Thyroid gland (tissue), 4 donors: ENCODE results near the gene KLF13. TPM values are rescaled to one million over a fixed set of nuclear protein-coding genes. Genes with fewer than 3 reads are reported as not detected.

Experiments
- DNase-seq, 2 donors: peaks; one replicate each; pipeline ENCODE4 v3.0.0-alpha.2; 2019
- H3K27ac ChIP-seq, 3 donors: fragments of 200-600 bp; sonication (generic); 1 replicate in 2 of 3; 2 replicates in 1 of 3; pipeline ENCODE4 v1.5.1; 2016 to 2019; ENCODE audit warnings: mild to moderate bottlenecking in 1 of 3, moderate library complexity in 1 of 3
- H3K27me3 ChIP-seq: fragments of 200-600 bp; sonication (generic); one replicate; pipeline ENCODE4 v1.5.1; 2019
- H3K36me3 ChIP-seq, 2 donors: fragments of 200-600 bp; sonication (generic); one replicate each; pipeline ENCODE4 v1.5.1; 2016 to 2019
- H3K4me1 ChIP-seq, 2 donors: fragments of 200-600 bp; sonication (generic); one replicate each; pipeline ENCODE4 v1.5.1; 2017 to 2019
- H3K4me3 ChIP-seq, 3 donors: fragments of 200-600 bp; sonication (generic); replicated peaks in 1 of 3; 1 replicate in 2 of 3; 2 replicates in 1 of 3; pipeline ENCODE4 v1.5.1; 2016; ENCODE audit warnings: mild to moderate bottlenecking in 1 of 3
- H3K9me3 ChIP-seq: fragments of 200-600 bp; sonication (generic); one replicate; pipeline ENCODE4 v1.5.1; 2017
- POLR2A ChIP-seq, 2 donors: fragments of 450-650 bp; IDR thresholded peaks; one replicate each; pipeline ENCODE4 v1.6.1; 2017; ENCODE audit warnings: antibody characterized with exemption in 2 of 2, mild to moderate bottlenecking in 2 of 2, moderate library complexity in 1 of 2
- WGBS, 2 donors: methylation state at CpG; one replicate each; pipeline ENCODE4 v1.1.5; 2017; 5-methylcytosine and 5-hydroxymethylcytosine counted together
- intact Hi-C: fragments of 100-400 bp; cut with DNase I; formaldehyde crosslinking; loops from one replicate; pipeline ENCODE4 v1.15.1; 2023
- total RNA-seq, 4 donors: library from RNA; depleted of rRNA; stranded (reverse); fragments of >200 nt; gene quantifications; one replicate each; pipeline ENCODE4 v1.2.3, GENCODE V29; 2016
- TF ChIP-seq, protein P1 (sequence below), 6 experiments: fragments of 200-600 bp in 3 of 6; fragments of 450-650 bp in 3 of 6; sonication (generic) in 3 of 6; IDR thresholded peaks; one replicate each; pipeline ENCODE4 v1.5.1; 2016 to 2019; ENCODE audit warnings: antibody characterized with exemption in 6 of 6, mild to moderate bottlenecking in 2 of 6, inconsistent platforms in 1 of 6, moderate library complexity in 1 of 6

Gene KLF13
- total RNA-seq, 4 donors from 2014 or later, result 84.0 to 117 (median 97.6) TPM

DNA sequence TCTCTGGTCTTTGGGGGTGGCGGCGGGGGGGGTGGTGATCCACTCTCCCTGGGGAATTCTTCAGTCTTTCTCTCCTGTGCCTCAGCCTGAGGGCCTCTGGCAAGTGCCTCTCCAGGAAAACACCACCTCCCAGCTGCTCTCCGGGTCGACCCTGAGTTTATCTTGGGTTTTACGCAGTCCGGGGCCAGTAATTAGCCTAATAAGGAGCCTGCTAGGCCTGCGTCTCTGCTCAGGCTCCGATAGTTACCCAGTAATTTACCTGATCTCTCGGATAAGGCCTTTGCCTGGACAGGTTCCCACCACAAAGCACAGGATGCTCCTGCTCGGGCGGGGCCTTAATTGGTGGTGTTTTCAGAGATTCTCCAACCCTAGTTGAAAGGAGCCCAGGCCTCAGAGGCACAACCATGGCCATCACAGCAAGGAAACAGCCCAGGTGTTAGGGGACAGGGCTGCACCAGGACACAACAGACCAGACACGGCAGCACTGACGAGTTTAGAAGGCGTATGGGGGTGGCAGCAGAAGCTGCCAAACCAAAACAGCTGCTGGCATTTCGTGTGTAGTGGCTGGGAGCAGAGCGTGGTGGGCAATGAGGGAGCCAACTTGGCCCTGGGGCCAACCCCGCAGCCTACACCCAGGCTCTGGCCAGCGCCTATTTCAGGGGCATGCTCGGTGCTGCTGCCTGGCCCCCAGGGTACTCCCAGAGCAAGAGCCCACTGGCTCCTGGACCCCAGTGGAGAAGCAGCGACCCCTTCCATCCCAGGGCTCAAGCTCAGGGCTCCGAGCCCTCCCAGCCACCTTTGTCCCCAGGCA lies 71.4 kb downstream of the KLF13 start:
- intact Hi-C loops, result loop anchor here (5.0 to 10.0 kb wide), 2 partner anchors 34 to 87 kb away; no protein-coding TSS in a partner anchor
- Histone ChIP-seq H3K4me1 (peaks cover 14 to 47% of the 10 kb centered on the region in 2 donors), H3K27ac (peak overlapping the region; percentile 68 to 84 (median 83)), H3K9me3 (no peaks in the 10 kb centered on the region), H3K36me3 (no peaks in the 10 kb centered on the region), H3K27me3 (no peaks in the 10 kb centered on the region), H3K4me3 (no peak overlapping the region)
- no peak for TF ChIP-seq POLR2A (IDR thresholded peaks at IDR 0.05)
- TF ChIP-seq, protein P1, sequence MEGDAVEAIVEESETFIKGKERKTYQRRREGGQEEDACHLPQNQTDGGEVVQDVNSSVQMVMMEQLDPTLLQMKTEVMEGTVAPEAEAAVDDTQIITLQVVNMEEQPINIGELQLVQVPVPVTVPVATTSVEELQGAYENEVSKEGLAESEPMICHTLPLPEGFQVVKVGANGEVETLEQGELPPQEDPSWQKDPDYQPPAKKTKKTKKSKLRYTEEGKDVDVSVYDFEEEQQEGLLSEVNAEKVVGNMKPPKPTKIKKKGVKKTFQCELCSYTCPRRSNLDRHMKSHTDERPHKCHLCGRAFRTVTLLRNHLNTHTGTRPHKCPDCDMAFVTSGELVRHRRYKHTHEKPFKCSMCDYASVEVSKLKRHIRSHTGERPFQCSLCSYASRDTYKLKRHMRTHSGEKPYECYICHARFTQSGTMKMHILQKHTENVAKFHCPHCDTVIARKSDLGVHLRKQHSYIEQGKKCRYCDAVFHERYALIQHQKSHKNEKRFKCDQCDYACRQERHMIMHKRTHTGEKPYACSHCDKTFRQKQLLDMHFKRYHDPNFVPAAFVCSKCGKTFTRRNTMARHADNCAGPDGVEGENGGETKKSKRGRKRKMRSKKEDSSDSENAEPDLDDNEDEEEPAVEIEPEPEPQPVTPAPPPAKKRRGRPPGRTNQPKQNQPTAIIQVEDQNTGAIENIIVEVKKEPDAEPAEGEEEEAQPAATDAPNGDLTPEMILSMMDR (IDR thresholded peaks at IDR 0.05), result no peak
- 81% methylated on average over 17 to 21 of the region's 21 CpGs for WGBS, 2 donors
- DNase-seq, result no peak

- WGBS, 2 donors, result 90 to 97% methylated on average over 6 of the region's 10 CpGs
- no peak for DNase-seq
- Histone ChIP-seq H3K27me3 (no peaks in the 10 kb centered on the region), H3K9me3 (no peaks in the 10 kb centered on the region), H3K27ac (peak overlapping the region in 1 of 3 donors; percentile 83), H3K4me3 (no peak overlapping the region), H3K36me3 (no peaks in the 10 kb centered on the region), H3K4me1 (peaks cover 11 to 44% of the 10 kb centered on the region in 2 donors)
- no peak for TF ChIP-seq POLR2A (IDR thresholded peaks at IDR 0.05)
- TF ChIP-seq, protein P1 (IDR thresholded peaks at IDR 0.05), result no peak
- intact Hi-C loops, result loop anchor here (5.0 to 10.0 kb wide), 2 partner anchors 34 to 86 kb away; no protein-coding TSS in a partner anchor
These were observed 72.2 kb downstream of the KLF13 start for GRCh38 chr15:31398677-31399301.

GRCh38 chr15:31399544-31400171 lies 73.0 kb downstream of the KLF13 start:
- TF ChIP-seq, protein P1 (IDR thresholded peaks at IDR 0.05), result no peak
- TF ChIP-seq POLR2A (IDR thresholded peaks at IDR 0.05), result no peak
- Histone ChIP-seq H3K9me3 (no peaks in the 10 kb centered on the region), H3K27ac (no peak overlapping the region), H3K4me1 (peaks cover 11 to 44% of the 10 kb centered on the region in 2 donors), H3K27me3 (no peaks in the 10 kb centered on the region), H3K36me3 (no peaks in the 10 kb centered on the region), H3K4me3 (no peak overlapping the region)
- intact Hi-C loops, result loop anchor here (5.0 to 10.0 kb wide), 2 partner anchors 33 to 85 kb away; no protein-coding TSS in a partner anchor
- 55 to 88% methylated on average over 4 to 8 of the region's 8 CpGs for WGBS, 2 donors
- no peak for DNase-seq

- Histone ChIP-seq H3K36me3 (no peaks in the 10 kb centered on the region), H3K4me1 (peaks cover 11 to 44% of the 10 kb centered on the region in 2 donors), H3K9me3 (no peaks in the 10 kb centered on the region), H3K27me3 (no peaks in the 10 kb centered on the region), H3K4me3 (no peak overlapping the region), H3K27ac (no peak overlapping the region)
- no peak for DNase-seq
- 95 to 96% methylated on average over 13 of the region's 13 CpGs for WGBS, 2 donors
- intact Hi-C loops, result no loop called here
- no peak for TF ChIP-seq POLR2A (IDR thresholded peaks at IDR 0.05)
- TF ChIP-seq, protein P1 (IDR thresholded peaks at IDR 0.05), result no peak
These were observed 73.7 kb downstream of the KLF13 start for GRCh38 chr15:31400222-31400927.
